OCI-LY7 (cell line): ENCODE measurements around the gene HEMGN.

Experiments
- CTCF ChIP-seq: fragments of 200-600 bp; sonication (generic); conservative IDR thresholded peaks from 2 replicates; pipeline ENCODE4 v1.5.1; 2014; ENCODE audit warnings: mild to moderate bottlenecking, antibody characterized with exemption, low read length, moderate library complexity, mixed read lengths
- EZH2phosphoT487 ChIP-seq: fragments of 200-600 bp; sonication (generic); IDR thresholded peaks from 2 replicates; pipeline ENCODE4 v1.6.1; 2018; ENCODE audit warnings: low read depth, borderline replicate concordance, mild to moderate bottlenecking, mixed run types, antibody characterized with exemption, low read length, moderate library complexity, mixed read lengths

- TF ChIP-seq CTCF (no peak), EZH2phosphoT487 (no peak)
Measured at GRCh38 chr9:97966493-97966892, 28.5 kb upstream of the HEMGN start.
